ENCODE results near the gene SPC25.
"Not testable (repeated sequence)": the region's sequence is repeated elsewhere in the genome, so short reads cannot be mapped to it uniquely, and the experiment has no call there.

SPC25 gene

GRCh38 chr2:168903888-168904287, 13.7 kb upstream of the SPC25 start:
- no peak for DNase-seq (ENCODE audit: low spot score)

DNA sequence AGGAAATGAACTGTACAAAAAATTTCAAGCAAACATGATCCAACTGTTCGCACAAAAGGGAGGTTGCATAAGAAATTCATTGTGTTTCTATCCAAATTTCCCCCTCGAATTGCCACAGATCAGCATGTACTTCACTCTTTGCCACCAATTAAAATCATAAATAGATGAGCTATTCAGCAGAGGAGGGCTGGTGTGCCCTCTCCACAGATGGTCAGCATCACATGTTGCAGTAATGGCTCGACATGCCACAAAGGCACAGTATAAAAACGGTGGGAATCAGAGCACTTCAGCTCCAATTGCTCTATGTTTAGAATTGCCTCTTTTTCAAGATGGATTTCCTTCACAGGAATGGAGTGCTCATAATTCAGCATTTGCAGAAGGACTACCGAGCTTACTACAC, 10.8 kb upstream of the SPC25 start, which contains the start of gene G6PC2:
Gene G6PC2, plus strand, starts transcription at position 289 of the 400 bp plus-strand sequence. Its CDS starts 41 bp downstream, at position 330.
- no peak for DNase-seq (ENCODE audit: low spot score)

DNA sequence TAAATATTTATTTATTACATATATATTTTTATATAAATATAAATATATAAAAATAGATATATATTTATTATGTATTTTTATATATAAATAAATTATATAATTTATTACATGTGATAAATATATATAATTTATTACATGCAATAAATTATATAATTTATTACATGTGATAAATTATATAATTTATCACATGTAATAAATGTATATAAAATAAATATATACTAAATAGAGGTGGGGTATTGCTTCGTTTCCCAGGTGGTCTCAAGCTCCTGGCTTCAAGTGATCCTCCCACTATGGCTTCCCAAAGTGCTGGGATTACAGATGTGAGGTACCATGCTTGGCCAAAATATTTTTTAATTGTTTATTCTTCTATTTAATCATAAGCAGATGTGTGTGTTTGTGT, 7.2 kb upstream of the SPC25 start:
- DNase-seq (ENCODE audit: low spot score), result no peak

- no peak for DNase-seq (ENCODE audit: low spot score)
Measured at GRCh38 chr2:168896783-168897182, 6.6 kb upstream of the SPC25 start.

- no peak for DNase-seq (ENCODE audit: low spot score)
Measured at GRCh38 chr2:168895771-168896170, 5.5 kb upstream of the SPC25 start.

DNA sequence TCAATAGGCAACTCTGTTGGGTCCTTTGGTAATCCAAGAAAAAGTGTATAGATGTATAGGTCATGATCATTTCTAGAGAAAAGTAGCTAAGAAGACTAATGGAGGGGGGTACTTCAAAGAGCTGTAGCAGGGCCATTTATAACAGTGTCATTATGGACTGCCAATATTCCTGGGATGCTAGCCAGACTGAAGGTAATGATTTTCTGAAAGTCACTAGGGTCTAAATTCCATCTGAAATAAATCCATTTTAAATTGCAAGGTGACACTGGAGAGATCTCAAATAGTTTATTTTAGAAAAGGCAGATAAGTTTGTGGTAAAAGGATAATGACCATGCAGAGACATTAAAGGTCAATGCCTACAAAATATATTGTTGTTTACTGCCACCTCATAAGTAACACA, 4.5 kb upstream of the SPC25 start:
- DNase-seq (ENCODE audit: low spot score), result no peak

- no peak for DNase-seq (ENCODE audit: low spot score)
Measured at GRCh38 chr2:168894101-168894500, 3.9 kb upstream of the SPC25 start.

DNA sequence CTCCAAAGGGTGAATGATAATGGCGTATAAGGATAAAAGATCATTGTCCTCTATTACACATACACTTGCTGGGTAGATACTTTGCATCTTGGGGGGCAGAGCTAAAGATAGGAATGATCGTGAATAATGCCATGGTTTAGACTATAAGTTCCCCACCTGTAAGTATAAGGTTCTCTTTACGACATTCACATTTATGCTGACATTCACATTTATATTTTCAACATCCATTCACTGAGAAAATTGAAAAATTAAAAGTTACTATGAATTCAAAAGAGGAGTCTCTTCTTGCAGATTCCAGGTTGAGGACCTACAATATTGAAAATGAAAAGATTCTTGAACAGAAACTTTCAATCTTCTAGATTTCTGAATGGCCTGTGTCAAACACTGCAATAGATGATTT, 2.1 kb upstream of the SPC25 start:
- DNase-seq (ENCODE audit: low spot score), result no peak

DNA sequence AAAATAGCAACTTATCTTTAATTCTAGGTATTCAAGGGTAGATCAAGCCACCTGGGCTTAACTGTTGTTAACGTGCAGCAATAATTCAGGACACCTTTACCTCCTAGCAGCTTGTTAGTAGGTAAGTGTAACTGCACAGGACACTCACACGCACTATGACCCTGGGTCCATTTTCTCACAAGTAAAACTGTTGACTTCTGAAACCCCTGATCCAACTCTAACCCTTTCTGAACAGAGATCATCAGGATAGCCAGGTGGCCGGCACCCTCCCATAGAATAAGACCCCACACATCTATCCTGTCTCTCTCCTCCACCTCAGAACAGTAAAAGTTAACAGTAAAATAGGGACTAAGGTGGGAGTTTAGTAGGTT, 610 bp downstream of the SPC25 start:
- no peak for DNase-seq (ENCODE audit: low spot score)

GRCh38 chr2:168884975-168885374, 5.3 kb downstream of the SPC25 start:
- peak; percentile 5 for DNase-seq (ENCODE audit: low spot score)

GRCh38 chr2:168882163-168882562, 8.1 kb downstream of the SPC25 start:
- DNase-seq (ENCODE audit: low spot score), result not testable (repeated sequence)

DNA sequence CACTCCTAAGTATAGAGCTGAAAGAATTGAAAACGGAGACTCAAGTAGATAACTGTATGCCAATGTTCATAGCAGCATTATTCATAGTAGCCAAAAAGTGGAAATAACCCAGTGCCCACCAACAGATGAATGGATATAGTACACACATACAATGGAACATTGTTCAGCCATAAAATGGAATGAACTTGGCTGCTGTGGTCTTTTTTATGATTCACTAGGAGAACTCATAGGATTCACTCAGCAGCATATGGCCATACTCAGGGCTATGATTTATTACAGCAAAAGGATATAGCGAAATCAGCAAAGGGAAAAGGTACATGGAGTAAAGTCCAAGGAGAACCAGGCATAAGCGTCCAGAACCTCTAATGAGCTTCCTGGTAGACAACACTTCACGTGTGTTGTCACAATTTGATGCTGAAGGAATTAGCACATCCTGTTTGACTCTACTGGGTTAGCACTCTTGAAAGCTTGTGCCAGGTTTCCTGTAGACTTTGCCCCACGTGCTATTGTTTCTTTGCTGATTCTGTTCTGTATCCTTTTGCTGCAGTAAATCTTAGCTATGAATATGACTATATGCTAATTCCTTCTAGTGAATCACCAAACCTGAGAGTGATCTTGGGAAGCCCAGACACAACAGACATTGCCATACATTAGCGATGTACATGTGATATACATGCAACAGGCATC, 15.7 kb downstream of the SPC25 start:
- no peak for DNase-seq (ENCODE audit: low spot score)

GRCh38 chr2:168870824-168871223, 19.4 kb downstream of the SPC25 start:
- not testable (repeated sequence) for DNase-seq (ENCODE audit: low spot score)

GRCh38 chr2:168870369-168870768, 19.9 kb downstream of the SPC25 start:
- DNase-seq (ENCODE audit: low spot score), result not testable (repeated sequence)

DNA sequence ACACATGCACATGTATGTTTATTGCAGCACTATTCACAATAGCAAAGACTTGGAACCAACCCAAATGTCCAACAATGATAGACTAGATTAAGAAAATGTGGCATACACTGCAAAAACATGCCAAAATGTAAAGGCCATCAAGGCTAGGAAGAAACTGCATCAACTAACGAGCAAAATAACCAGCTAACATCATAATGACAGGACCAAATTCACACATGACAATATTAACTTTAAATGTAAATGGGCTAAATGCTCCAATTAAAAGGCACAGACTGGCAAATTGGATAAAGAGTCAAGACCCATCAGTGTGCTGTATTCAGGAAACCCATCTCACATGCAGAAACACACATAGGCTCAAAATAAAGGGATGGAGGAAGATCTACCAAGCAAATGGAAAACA, 23.1 kb downstream of the SPC25 start:
- DNase-seq (ENCODE audit: low spot score), result not testable (repeated sequence)

DNA sequence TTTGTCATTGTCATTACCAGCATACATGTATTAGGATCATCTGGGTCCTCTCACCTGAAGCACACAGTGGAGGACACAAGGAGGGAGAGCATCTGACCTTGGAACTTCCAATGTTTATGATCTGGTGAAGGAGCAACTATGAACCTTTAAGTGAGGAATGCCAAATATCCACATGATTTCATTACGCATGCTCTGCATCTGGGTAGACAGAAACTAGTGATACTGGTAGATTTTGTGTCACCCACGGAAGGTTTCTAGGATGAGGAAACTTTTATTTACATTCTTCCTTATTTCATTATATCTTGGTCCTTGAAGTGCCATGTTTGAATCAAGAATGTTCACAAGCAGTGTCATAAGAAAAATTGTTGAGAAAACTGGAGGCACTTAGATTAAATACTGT, 32.1 kb downstream of the SPC25 start:
- DNase-seq (ENCODE audit: low spot score), result no peak

- DNase-seq (ENCODE audit: low spot score), result no peak
Measured at GRCh38 chr2:168855601-168856000, 34.6 kb downstream of the SPC25 start.

GRCh38 chr2:168854651-168855050, 35.6 kb downstream of the SPC25 start:
- no peak for DNase-seq (ENCODE audit: low spot score)

GRCh38 chr2:168853471-168853870, 36.8 kb downstream of the SPC25 start:
- no peak for DNase-seq (ENCODE audit: low spot score)

DNA sequence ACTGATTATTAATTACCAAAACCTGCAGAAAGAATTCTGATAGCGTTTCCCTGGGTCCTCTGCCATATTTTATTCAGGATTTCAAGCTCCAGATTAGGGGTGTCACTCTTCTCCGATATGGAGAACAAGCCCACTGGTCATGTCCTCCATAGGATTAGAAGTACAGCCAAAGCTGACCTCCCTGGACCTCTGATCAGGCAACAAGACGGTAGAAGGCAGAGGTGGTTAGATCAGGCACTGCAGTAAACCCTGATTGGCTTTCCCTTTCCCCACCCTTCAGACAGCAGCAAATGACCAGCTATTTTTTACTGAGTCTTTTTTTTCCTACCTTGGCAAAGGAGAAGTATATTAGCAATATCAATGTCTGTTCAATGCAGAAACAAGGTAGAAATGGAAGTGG, 37.7 kb downstream of the SPC25 start:
- no peak for DNase-seq (ENCODE audit: low spot score)

DNA sequence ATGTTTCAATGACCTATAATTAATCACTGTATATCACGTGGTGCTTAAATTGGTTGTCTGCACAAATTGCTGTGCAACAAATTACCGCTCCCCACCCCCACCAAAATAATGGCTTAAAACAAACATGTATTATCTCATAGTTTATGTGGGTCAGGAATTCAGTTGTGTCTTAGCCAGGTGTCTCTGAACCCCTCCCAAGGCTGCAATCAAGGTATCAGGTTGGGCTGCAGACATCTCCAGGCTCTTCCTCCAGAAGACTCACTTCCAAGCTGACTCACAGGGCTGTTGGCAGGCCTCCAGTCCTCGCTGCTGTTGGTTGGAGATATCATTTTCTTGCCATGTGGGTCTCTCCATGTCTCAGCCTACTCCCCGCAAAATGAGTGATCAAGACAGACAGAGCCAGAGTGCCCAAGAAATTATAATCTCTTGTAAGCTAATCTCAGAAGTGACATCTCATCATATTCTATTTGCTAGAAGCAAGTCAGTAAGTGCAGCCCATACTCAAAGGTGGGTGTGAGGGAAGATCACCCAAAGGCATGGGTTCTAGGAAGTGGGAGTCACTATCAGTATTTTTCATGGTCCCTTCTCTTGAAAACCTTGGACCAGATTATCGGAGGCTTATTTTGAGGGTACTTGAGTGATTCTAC, 38.4 kb downstream of the SPC25 start:
- DNase-seq (ENCODE audit: low spot score), result peak; percentile 47

GRCh38 chr2:168850846-168851245, 39.4 kb downstream of the SPC25 start:
- no peak for DNase-seq (ENCODE audit: low spot score)

GRCh38 chr2:168849610-168850009, 40.6 kb downstream of the SPC25 start:
- peak; percentile 19 for DNase-seq (ENCODE audit: low spot score)

DNA sequence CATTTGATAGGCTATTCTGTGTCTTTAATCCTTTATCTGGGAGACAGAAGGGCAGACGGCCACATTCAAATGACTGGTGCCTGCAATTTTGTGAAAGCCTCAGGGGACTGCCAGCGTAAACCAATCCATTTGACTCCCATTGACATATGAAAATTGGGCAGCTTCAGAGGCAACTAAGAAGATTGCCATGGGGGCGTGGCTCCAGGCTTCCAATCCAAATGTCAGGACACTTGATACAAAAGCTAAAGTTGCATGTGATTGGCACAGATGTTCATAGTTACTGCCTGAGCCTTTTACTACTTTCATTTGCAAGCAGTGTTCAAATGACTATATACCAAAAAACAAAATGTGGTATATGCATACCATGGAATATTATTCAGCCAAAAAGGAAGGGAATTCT, 42.0 kb downstream of the SPC25 start:
- no peak for DNase-seq (ENCODE audit: low spot score)

All from AG08395 (cell line).